Uterus (tissue), 2 donors: Measurements from ENCODE around the gene AXIN1.

Source experiments
- CTCF ChIP-seq, 4 experiments: fragments of 200-600 bp in 2 of 4; fragments of 450-650 bp in 2 of 4; sonication (generic) in 2 of 4; IDR thresholded peaks; one replicate each; pipeline ENCODE4 v1.5.1; 2016 to 2019; ENCODE audit warnings: antibody characterized with exemption in 4 of 4, mild to moderate bottlenecking in 2 of 4, moderate library complexity in 1 of 4
- POLR2A ChIP-seq, 2 donors: fragments of 450-650 bp; IDR thresholded peaks; one replicate each; pipeline ENCODE4 v1.6.1; 2016; ENCODE audit warnings: antibody characterized with exemption in 2 of 2, mild to moderate bottlenecking in 1 of 2, moderate library complexity in 1 of 2

DNA sequence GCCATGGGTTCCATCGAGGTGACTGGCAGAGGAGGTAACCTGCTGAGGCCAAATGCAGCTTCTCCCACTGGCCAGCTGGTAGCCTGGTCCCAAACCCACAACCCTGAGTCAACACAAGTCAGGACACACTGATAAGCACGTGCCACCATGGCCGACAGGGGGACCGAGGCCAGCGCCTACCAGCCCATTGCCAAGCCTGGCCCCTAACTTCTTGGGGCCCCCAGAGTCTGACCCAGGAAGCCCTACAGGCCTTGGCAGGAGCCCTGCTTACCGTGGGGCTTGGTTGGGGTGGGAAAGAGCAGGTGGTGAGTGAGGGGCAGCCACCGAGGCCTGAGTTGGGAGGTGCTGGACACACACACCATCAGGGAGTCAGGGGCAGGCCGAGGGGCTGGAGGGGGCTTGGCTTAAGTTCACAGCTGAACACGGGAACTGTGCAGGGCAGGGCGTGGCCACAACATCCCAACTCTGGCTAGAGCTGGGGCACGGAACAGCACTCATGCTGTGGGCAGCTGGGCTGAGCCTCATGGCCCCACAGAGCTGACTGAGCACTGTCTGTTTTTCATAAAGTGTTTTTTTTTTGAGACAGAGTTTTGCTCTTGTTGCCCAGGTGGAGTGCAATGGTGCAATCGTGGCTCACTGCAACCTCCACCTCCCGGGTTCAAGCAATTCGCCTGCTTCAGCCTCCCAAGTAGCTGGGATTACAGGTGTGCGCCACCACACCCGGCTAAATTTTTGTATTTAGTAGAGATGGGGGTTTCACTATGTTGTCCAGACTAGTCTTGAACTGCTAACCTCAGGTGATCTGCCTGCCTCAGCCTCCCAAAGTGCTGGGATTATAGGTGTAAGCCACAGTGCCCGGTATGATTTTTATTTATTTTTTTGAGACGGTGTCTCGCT lies 12.3 kb upstream of the AXIN1 start:
- no peak for TF ChIP-seq CTCF (IDR thresholded peaks at IDR 0.05)
- no peak for TF ChIP-seq POLR2A (IDR thresholded peaks at IDR 0.05)
